GM18520 (cell line): ENCODE data around the gene GOLGA3.
"Not testable (repeated sequence)": the region's sequence is repeated elsewhere in the genome, so short reads cannot be mapped to it uniquely, and the experiment has no call there.

ENCODE experiments used
- ATAC-seq: cut with Tn5 transposase; IDR thresholded peaks from one replicate; pipeline ENCODE4 v1.9.1; 2021; ENCODE audit not compliant: unreplicated experiment

Gene GOLGA3

DNA sequence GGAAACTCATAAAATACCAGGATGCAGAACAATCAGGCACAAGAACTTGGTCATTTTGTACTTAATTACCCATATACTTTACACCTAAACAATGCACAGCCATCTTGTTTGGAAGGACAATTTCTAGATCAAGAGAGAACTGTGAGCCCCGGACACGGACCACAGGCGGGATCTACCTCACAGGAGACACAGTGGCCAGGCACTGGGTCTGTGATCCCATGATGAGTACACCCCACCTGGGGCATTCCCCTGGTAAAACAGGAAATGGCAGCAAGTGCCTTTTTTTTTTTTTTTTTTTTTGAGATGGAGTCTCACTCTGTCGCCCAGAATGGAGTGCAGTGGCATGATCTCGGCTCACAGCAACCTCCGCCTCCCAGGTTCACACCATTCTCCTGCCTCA, 15.2 kb downstream of the GOLGA3 start:
- no peak for ATAC-seq

DNA sequence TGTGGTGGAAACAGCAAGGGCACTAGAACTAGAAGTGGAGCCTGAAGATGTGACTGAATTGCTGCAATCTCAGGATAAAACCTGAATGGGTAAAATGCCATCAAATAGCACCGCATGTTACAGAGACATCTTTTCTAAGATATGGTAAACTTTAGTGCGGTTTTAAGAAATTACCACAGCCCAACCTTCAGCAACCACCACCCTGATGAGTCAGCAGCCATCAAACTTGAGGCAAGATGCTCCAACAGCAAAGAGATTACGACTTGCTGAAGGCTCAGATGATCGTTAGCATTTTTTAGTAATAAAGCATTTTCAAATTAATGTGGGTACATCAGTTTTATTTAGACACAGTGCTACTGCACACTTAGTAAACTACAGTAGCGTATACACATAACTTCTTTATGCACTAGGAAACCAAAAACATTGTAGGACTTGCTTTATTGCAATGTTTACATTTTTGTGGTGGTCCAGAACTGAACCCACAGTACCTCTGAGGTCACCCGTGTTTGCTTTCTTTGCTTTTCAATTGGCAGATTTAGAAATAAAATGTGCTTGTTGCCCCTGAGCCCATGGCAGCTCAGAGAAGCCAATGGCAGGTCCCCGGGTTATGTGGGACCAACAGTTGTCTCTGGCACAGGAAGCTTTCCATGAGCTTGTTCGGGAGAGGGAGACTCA, 15.9 kb downstream of the GOLGA3 start:
- ATAC-seq, result no peak

DNA sequence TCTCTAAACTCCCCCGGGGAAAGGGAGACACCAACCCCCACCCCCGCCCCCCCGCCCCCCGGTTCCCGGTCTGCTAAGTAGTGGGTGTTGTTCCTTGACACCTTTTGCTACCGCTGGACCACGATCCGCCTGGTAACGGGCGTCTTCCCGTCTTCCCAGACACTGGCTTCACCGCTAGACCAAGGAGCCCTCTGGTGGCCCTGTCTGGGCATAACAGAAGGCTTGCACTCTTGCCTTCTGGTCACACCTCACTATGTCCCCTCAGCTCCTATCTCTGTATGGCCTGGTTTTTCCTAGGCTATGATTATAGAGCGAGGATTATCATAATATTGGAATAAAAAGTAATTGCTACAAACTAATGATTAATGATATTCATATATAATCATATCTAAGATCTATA, 19.3 kb downstream of the GOLGA3 start:
- not testable (repeated sequence) for ATAC-seq

DNA sequence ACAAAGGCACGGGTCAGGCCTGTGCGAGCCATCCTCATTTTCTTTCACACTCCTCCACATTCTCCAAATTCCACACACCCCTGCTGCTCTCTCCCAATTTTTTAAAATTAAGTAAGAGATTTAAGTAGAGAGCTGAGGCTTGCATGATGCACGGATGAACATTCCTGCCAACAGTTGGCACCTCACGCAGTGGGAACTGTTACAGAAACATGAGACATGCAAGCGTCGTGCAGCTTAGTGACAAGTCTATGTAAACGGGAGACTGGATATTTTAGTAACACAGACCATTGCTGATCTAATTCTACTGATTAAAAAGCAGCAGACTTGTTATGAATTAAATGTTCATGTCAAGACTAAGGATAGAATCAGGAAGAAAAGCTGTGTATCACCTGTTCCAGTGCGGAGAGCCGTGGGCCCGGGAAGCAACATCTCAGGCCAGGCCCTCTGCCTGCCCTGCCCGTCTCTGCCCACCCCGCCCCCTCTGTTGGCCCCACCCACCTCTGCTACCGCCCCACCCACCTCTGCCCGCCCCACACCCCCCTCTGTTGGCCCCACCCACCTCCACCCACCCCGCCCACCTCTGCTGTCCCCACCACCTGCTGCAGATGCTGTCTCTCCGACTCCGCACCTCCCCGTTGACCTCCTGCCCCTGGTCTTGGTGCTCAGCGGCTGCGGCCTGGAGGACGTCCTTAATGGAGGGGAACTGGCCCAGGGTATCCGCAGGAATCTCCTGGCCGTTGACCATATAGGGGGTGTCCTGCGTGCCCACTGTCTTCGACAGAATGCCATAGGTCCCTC, 21.2 kb downstream of the GOLGA3 start:
- ATAC-seq, result no peak

DNA sequence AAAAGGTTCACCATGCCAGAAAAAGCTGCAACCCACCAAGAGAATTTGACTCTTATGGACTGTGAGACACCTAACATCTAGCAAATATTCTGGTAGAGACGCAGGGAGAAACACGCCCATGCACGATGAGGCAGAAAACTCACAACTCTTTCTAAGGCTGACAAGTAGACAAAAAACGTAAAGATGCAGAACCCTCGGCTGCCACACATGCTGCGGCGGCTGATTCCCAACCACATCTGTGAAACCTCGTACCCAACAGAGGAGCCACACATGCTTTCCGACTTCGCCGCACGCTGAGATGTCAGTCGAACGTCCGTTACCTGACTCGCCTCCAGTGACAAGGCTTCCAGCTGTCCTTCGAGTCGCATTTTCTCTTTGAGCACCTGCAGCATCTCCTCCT, 21.8 kb downstream of the GOLGA3 start:
- no peak for ATAC-seq

DNA sequence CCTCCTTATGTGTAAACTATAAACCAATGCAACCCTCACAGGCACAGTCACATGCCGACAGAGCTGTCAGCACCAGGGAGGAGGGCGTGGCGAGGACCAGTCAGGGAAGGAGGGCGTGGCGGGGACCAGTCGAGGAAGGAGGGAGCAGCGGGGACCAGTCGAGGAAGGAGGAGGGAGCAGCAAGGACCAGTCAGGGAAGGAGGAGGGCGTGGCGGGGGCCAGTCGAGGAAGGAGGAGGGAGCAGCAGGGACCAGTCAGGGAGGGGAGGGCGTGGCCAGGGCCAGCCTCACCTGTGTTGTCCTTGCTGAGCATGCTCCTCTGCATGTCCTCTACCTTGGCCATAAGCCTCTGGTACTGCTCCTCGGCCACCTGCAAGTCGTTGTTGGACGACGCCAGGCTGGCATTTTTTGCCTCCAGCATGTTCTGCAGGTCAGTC, 24.2 kb downstream of the GOLGA3 start:
- ATAC-seq, result no peak

DNA sequence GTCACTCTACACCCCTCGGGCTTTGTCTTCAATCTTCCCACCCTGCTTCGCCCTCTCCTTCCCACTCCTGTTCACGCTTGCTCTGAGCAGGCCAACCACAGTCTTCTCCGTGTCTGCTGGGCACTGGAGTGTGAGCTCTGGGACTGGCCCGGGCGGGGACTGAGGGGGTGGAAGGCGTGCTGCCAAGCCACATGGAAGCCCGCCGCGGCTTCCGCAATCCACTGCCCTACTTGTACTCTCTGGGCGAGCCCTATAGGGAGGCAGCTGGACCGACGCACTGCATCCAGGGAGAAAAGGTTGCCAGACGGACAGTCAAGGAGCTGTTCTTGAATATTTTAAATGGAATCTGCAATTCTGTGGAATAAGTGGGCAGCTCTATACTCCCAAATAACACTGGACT, 24.8 kb downstream of the GOLGA3 start:
- no peak for ATAC-seq

DNA sequence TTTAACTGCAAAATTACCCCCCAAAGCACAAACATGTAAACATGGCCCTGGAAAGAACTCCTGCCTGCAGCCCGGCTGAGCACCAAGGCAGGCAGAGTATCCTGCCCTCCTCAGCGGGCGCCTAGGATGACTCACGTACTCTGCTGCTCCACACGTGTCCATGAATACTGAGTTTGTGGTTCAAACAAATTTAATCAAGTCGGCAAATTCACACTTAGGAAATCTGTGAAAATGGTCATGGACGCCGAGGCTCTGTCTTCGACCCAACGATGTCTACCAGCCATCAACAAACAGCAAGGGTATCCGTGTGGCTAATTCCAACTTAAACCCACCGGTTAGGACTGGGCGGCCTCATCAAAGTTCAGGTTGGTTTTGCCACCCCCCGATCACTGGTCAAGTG, 25.5 kb downstream of the GOLGA3 start:
- no peak for ATAC-seq

DNA sequence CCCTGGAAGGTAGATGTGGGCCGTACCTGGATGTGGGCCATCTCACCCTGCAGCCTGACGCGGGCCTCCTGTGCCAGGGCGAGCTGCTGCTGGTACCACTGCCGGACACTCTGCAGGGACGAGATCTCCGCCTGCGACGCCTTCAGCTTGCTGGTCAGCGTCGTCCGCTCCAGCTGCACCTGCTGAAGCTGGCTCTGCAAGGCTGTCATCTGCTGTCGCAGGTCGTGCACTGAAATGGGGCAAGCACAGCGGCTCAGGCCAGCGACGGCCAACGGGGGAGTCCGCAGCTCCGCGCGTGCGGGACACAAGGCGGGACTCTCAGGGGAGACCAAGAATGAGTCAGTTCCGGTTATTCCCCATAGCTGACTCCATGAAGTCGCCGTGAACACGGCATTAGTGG, 26.9 kb downstream of the GOLGA3 start:
- no peak for ATAC-seq

DNA sequence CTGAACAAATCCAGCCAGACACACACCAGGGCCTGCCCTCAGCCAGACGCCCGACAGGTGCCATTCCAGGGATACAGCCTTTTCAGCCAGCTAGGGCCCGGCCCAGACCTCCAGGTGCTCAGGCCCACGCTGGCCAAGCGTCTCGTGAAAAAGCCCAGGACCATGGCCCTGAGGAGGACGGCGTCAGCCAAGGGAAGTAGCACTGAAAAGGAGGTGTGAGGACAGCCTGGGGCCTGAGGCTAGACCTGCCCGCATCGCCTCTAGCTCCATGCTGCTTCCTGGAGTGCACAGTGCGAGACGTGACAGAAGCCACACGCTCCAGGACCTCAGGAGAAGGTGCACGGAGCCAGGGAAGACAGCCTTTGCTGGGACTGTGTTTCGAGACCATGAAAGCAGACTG, 29.8 kb downstream of the GOLGA3 start:
- ATAC-seq, result no peak

DNA sequence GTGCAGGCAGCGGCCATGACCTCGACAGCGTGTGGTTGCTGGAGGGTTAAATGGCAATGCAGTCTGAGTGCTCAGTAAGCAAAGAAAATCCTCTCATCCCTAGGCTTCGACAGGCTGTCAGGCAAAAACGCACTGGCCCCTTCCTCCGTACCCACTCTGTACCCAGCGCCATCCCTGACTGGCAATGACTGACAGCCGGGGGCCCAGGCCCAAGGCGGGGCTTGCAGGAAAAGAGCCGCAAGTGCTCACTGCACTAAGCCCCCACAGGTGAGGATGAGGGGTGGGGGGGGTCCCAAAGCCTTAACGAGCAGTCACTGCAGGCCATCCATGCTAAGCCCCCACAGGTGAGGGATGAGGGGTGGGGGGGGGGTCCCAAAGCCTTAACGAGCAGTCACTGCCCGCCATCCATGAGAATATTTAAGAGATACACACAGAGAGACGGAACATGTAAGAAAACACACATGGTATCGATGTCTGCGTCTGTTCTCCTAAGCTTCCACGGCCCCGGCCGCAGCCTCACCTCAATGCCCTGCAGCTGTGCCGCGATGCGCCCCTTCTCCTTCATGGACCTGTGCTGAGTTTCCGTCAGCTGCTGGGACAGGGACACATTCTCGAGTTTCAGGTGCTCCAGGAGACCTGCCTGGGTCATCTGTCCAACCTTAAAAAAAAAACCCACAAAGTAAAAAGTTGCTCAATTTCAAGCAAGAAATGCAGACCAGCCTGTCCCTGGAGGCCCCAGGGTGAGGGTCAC, 30.7 kb downstream of the GOLGA3 start:
- no peak for ATAC-seq

DNA sequence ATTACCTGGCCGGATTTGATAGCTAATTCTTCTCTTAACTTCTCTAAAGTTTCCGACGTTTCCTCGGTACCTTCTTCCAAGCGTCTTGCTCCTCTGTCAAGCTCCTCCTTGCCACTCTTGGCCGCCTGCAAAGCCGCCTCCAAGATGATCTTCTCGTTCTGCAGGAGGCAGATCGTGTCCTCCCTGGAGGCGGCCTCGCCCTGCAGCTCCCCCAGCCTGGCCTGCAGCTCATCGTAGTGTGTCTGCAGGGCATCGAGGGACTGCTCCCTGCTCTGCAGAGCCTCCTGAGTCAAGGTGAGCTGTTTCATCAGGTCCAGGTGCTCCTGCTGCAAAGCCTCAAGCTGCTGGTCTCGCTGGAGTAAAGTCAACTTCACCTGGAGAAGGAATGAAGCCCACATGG, 32.8 kb downstream of the GOLGA3 start:
- ATAC-seq, result no peak

DNA sequence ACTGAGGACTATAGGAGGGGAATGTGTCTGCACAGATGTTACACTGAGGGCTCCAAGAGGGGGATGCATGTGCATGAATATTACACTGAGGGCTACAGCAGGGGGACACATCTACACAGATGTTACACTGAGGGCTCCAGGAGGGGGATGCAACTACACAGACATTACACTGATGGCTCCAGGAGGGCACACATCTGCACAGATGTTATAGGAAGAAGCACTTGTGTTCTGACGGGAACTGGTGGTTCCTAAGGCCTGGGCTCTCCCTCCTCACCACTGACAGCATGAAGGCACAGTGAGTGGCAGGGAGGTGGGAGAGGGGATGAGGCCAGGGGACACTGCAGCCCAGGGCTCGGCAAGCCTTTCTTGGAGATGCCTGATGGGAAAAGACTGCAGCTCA, 36.7 kb downstream of the GOLGA3 start:
- not testable (repeated sequence) for ATAC-seq

DNA sequence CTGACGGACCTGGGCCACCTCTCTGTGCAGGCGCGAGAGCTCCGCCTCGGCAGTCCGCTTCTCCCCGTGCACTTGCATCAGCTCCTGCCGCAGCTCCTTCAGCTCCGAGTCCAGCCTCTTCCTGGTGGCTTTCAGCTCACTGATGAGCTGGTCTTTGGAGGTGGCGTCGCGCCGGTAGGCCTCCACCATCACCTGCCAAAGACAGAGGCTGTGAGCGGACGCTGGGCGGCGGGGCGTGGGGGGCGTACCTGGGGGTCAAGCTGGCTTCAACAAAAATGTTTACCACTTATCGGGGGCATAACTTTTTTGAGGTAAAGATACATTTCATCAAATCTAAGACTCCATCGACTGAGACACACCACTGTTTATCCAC, 39.6 kb downstream of the GOLGA3 start:
- ATAC-seq, result no peak

DNA sequence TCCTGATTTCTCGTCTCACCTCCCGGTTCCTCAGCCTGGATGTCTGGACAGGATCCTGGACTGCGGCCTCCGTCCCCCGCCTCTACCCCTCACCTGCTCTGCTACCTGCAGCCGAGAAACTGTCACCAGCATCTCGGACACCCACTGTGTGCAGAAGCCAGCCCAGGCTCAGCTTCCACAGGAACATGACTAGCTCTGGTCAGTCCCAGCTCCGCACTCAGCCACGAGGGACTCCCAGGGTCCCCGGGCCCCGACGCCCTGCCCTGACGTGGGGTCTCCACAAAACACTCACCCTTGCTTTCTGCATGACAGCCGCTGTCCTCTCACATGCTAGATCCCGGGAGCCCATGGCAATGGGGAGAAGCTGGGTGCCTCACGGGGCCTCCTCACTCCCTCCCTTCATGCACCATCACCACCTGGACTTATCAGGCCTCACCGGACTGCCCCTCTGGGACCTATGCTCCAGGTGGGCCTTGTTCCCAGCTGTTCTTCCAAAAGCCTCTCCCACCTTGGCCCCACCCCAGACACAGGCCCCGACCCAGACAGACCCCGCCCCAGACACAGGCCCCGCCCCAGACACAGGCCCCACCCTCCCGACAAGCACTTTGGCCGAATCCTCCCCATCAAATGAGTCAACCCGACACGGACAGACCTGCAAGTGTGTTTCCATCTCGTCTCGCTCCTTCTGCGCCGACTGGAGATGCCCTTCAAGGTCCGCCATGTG, 40.1 kb downstream of the GOLGA3 start:
- ATAC-seq, result no peak

DNA sequence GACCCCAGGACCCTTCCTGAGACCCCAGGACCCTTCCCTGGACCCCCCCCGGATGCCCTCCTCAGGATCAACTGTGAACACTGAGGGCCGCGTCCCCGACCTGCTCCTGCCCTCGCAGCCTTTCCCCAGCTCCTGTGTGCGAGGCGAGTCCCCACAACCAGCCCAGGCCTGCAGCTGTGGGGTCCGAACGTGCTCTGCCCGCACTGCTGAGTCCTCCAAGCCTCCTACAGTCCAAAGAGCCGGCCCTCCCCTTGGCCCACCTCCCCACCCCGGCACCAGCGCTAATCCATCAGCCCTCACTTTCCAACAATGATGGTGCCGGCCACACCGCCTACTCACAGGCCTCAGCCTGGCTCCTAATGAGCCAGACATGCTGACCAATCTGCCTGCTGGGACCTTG, 40.8 kb downstream of the GOLGA3 start:
- no peak for ATAC-seq

DNA sequence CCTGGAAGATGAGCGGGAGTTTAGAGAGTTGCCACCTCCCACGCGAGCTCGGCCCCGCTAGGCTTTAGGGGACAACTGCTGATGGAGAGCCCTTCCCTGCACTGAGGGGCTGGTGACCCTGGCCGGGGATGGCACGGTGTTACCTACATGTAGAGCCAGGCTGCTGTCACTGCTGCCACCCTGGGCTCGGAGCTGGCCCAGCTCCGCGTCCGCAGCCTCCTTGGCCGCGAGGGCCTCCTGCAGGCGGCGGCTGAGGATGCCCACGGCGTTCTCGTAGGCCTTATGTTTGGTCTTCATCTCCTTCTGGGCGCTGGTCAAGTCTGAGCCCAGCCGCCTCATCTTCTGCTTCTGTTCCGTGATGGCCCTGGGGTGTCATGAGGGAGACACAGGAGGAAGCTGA, 42.5 kb downstream of the GOLGA3 start:
- ATAC-seq, result no peak

DNA sequence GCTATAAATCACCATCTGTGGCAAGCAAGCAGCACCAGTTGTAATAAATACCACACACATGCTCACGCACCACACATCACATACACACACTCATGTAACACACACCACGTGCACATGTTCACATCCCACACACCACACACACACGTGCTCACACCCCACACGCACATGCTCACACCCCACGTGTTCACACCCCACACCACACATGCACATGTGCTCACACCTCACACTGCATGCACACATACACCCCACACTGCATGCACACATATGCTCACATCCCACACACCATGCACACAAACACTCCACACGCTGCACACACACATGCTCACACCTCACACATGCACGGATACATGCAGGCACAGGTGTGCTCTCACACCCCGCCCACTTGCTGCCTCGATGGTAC, 44.1 kb downstream of the GOLGA3 start:
- ATAC-seq, result no peak

DNA sequence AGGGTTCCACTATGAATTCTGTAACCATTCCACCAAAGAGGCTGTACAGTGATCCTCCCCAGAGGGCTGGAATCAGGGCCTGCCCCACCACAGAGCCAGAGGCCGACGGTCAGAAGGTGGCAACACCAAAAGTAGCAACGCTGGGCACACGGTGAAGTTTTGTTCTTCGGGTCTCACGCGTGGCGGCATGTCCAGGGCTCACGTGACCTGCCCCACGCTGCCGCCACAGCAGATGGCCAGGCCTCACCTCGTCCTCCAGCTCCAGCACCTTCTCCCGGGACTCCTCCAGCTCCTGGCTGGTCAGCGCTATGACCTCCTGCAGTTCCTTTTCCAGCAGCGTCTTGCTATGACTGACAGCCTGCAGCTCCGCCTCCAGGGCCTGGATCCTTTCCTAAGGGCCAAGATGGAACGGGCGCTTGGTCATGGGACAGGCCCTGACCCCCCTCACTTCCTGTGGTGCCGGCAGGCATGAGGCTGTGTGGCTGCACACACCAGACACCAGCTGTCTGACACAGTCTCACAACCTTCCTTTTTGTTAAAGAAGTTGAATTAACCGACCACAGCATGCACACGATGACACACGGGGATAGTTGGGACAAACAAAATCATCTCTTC, 44.6 kb downstream of the GOLGA3 start:
- ATAC-seq, result no peak

DNA sequence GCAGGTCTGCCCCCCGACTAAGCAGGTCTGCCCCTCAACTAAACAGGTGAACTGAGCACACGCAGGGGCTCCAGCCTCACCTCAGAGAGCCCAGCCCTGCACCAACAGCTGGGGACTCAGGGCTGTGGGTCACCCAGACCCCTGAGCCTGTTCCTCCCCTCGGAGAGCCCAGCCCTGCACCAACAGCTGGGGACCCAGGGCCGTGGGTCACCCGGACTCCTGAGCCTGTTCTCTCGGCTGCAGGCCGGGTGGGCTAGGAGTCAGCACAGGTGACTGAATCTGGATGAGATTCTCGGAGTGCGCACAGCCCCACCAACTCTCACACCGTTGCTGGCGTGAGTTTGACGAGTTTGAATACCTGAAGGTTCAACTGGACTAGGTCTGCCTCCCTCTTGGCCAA, 46.7 kb downstream of the GOLGA3 start:
- ATAC-seq, result no peak

DNA sequence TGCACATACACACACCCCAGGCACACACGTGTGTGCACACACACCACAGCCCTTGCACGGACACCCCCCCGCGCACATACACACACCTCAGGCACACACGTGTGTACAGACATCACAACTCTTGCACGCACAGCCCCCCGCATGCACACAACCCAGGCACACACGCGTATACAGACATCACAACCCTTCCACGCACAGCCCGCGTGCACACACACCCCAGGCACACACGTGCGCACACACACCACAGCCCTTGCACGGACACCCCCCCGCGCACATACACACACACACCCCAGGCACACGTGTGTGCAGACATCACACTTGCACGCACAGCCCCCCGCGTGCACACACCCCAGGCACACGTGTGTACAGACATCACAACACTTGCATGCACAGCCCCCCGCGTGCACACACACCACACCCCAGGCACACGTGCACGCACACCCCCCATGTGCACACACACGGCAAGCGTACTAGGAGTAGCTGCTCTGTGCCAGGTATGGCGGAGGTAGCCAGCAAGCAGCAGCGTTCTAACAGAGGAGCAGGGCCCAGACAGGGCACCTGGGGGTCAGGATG, 48.8 kb downstream of the GOLGA3 start:
- no peak for ATAC-seq
